ENCODE results near the gene PRDX6. TPM values are rescaled to one million over a fixed set of nuclear protein-coding genes. Genes with fewer than 3 reads are reported as not detected.

Gene PRDX6, protein sequence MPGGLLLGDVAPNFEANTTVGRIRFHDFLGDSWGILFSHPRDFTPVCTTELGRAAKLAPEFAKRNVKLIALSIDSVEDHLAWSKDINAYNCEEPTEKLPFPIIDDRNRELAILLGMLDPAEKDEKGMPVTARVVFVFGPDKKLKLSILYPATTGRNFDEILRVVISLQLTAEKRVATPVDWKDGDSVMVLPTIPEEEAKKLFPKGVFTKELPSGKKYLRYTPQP
- total RNA-seq, result 259 and 288 TPM in 2 replicates
- 126 and 145 TPM in 2 replicates for polyA plus RNA-seq
- 195 and 235 TPM in 2 replicates for polyA plus RNA-seq (2011; cell fraction: cytosol; rRNA removed)
- polyA plus RNA-seq (2011; cell fraction: nucleus; rRNA removed), result 121 and 133 TPM in 2 replicates
- 190 and 220 TPM in 2 replicates for polyA plus RNA-seq (2012)
- polyA minus RNA-seq, result 211 and 248 TPM in 2 replicates
- polyA minus RNA-seq (2011; cell fraction: cytosol; rRNA and poly(A)+ RNA removed), result 797 TPM
- 64.9 and 77.8 TPM in 2 replicates for polyA minus RNA-seq (2011; cell fraction: nucleus; rRNA and poly(A)+ RNA removed)
- percentile 95 among the genes with signal in this experiment for Bru-seq, nascent RNA
- percentile 95 among the genes with signal in this experiment for BruChase-seq, experiment 1, labeled RNA remaining after a 6-hour chase
- BruChase-seq, experiment 2, labeled RNA remaining after a 2-hour chase, result percentile 90 among the genes with signal in this experiment
- long read RNA-seq, transcript PRDX6-201 (5 exons, 1,751 nt), result major isoform, 502 of 541 reads
- long read RNA-seq, partial matches to known transcripts, result 23 of 541 reads
- long read RNA-seq, other reads (novel, unspliced or antisense), result 12 of 541 reads

DNA sequence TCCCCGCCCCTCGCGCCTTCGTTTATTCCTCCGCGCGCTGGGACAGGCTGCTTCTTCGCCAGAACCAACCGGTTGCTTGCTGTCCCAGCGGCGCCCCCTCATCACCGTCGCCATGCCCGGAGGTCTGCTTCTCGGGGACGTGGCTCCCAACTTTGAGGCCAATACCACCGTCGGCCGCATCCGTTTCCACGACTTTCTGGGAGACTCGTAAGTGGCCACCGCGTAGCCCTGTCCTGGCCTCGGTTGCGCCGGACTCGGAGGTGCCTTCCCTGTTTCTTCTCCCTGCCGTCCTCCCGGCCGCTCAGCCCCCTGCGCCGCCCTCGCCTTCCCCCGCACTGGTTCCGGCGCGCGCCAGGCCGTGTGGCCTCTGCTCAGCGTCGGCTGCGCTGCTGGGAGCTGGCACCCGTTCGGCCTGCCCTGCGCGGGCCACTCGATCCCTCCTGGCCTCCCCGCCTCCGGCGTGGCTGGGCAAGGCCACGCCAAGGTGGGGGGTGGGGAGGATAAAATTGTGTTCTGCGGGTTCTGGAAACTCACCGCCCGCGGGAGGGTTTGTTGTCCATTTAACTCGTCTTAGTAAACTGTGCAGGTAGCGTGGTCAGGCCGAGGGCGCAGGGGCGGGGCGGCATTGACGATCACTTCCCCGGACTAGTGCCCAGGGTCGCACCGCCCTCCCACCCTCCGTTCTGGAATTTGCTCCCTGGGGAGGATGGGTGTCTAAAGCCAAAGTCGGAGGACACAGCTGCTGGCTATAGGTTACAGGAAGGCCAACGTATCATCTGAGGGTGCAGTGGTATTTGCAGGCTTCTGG lies at the start of gene PRDX6:
PRDX6 (plus strand) TSS at position 50 of the 808 bp plus-strand sequence; CDS start at position 113, 63 bp downstream.
- H4K20me1 ChIP-seq (replicated peaks; ENCODE audit: control insufficient read depth, extremely low read depth, insufficient read depth, low read length), result no peaks in the 10 kb centered on the region
- no peaks in the 10 kb centered on the region for H3K9me3 ChIP-seq (replicated peaks; ENCODE audit: control insufficient read depth, insufficient read depth, low read length)
- H3K36me3 ChIP-seq (ENCODE audit: control insufficient read depth in 2 of 2, extremely low read depth in 1 of 2, insufficient read depth in 2 of 2, low read length in 2 of 2), result peaks cover 10 to 17% of the 10 kb centered on the region in 2 experiments
- ChIA-PET CTCF (interaction anchor here (0.9 to 4.8 kb wide), 4 partner anchors 47 to 733 kb away, joined by 3 to 33 read pairs (median 4); no protein-coding TSS in a partner anchor), POLR2A (interaction anchor here (2.0 kb wide), 1 partner anchor 48 kb away, joined by 6 read pairs; no protein-coding TSS in a partner anchor)
- dilution Hi-C loops (cut with MboI; ENCODE audit: extremely low pct_ligation_motif_present, low sequenced_read_pairs), result no loop called here
- peak within 1 kb of the TSS; percentile 63 to 78 (median 72) for H3K4me3 ChIP-seq (replicated peaks in 1 of 3; ENCODE audit: insufficient read depth in 1 of 3, low read depth in 1 of 3, low read length in 3 of 3)
- no peak for FAIRE-seq
- TF ChIP-seq FOS (IDR thresholded peaks at IDR 0.05; ENCODE audit: borderline replicate concordance, insufficient read depth, low read length), result no peak
- no peak for TF ChIP-seq GATA2 (IDR thresholded peaks at IDR 0.05; ENCODE audit: insufficient read depth, insufficient read length, low read depth, low read length)
- TF ChIP-seq EZH2 (IDR thresholded peaks at IDR 0.05; ENCODE audit: borderline replicate concordance, low read depth, low read length, severe bottlenecking), result no peak
- TF ChIP-seq MYC (IDR thresholded peaks at IDR 0.05; ENCODE audit: low read depth, low read length), result no peak
- TF ChIP-seq POLR2A (IDR thresholded peaks at IDR 0.05; ENCODE audit: low read depth, low read length), result peak; percentile 78
- TF ChIP-seq, protein P1, sequence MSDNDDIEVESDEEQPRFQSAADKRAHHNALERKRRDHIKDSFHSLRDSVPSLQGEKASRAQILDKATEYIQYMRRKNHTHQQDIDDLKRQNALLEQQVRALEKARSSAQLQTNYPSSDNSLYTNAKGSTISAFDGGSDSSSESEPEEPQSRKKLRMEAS (IDR thresholded peaks at IDR 0.05; ENCODE audit: insufficient read depth, insufficient read length), result no peak
- TF ChIP-seq POLR2AphosphoS5 (IDR thresholded peaks at IDR 0.05; ENCODE audit: insufficient read depth, low read depth, low read length), result peak; percentile 61
- no peak for TF ChIP-seq JUN (IDR thresholded peaks at IDR 0.05; ENCODE audit: borderline replicate concordance, insufficient read depth, insufficient read length, low read depth)
- H3K79me2 ChIP-seq (ENCODE audit: control insufficient read depth, insufficient read depth, low read length), result peaks cover 53% of the 10 kb centered on the region
- peak; percentile 80 for DNase-seq (ENCODE audit: low read depth, low spot score)
- peak within 1 kb of the TSS; percentile 79 for H3K27ac ChIP-seq (ENCODE audit: insufficient read depth, low read depth, low read length)
- H3K4me1 ChIP-seq (ENCODE audit: control insufficient read depth, extremely low read depth, insufficient read depth, low read length), result peaks cover 53% of the 10 kb centered on the region
- peak within 1 kb of the TSS; percentile 94 for H3K4me2 ChIP-seq (ENCODE audit: insufficient read depth, low read length)
- peak within 1 kb of the TSS; percentile 74 for H3K9ac ChIP-seq (replicated peaks; ENCODE audit: extremely low read depth, insufficient read depth, low read length)
- intact Hi-C loops (cut with micrococcal nuclease), result loop anchor here (1.0 to 10.0 kb wide), 9 partner anchors 46 to 945 kb away; partner anchors contain the start of genes CENPL, DARS2, RC3H1 and SUCO
- H2AFZ ChIP-seq (ENCODE audit: low read depth, low read length), result peak within 1 kb of the TSS; percentile 90
- H3K27me3 ChIP-seq (ENCODE audit: control insufficient read depth in 2 of 2, insufficient read depth in 2 of 2, low read length in 2 of 2), result no peaks in the 10 kb centered on the region
- H3K9me1 ChIP-seq (replicated peaks; ENCODE audit: control insufficient read depth, extremely low read depth, insufficient read depth, low read length), result no peaks in the 10 kb centered on the region
- BruUV-seq (replicated peaks), result no TSS peak
